NB4 (cell line): Measurements from ENCODE around the gene AMIGO2.

Experiments
- DNase-seq: peaks from one replicate; pipeline ENCODE4 v3.0.0; 2010; ENCODE audit warnings: low read depth
- H3K4me3 ChIP-seq: one replicate; pipeline ENCODE4 v1.5.1; 2011; ENCODE audit warnings: mild to moderate bottlenecking, low read depth, low read length, moderate library complexity
- MYC ChIP-seq: IDR thresholded peaks from 2 replicates; pipeline ENCODE4 v1.6.1; 2011; ENCODE audit warnings: low read depth, low read length
- POLR2A ChIP-seq: IDR thresholded peaks from 2 replicates; pipeline ENCODE4 v1.6.1; 2011; ENCODE audit warnings: mild to moderate bottlenecking; ENCODE audit not compliant: insufficient read length; ENCODE audit errors: extremely low read depth
- TF ChIP-seq, protein P1 (sequence below): IDR thresholded peaks from one replicate; pipeline ENCODE4 v1.5.1; 2012; ENCODE audit warnings: low read depth, low read length
- TF ChIP-seq, protein P2 (sequence below): IDR thresholded peaks from 2 replicates; pipeline ENCODE4 v1.6.1; 2011; ENCODE audit warnings: low read depth, low read length

The AMIGO2 gene

DNA sequence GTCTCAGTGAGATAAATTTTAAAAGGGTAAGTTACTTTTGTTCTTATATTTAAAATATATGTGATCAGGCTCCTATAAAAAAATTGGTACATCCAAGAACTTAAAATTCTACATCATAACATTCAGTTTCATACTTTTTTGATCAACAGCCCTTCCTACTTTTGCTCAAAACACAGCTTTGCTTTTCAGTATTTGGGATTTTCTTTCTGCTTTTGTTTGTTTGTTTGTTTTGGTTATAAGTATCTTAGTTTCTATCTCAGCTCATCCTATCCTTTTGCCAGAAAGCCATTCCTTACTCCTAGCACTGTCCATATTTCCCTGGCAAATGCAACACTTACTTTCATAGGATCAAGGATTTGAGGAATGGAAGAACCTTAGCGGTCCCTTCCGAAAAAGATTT, 5.0 kb downstream of the AMIGO2 start:
- no peak overlapping the region for H3K4me3 ChIP-seq
- TF ChIP-seq, protein P1, sequence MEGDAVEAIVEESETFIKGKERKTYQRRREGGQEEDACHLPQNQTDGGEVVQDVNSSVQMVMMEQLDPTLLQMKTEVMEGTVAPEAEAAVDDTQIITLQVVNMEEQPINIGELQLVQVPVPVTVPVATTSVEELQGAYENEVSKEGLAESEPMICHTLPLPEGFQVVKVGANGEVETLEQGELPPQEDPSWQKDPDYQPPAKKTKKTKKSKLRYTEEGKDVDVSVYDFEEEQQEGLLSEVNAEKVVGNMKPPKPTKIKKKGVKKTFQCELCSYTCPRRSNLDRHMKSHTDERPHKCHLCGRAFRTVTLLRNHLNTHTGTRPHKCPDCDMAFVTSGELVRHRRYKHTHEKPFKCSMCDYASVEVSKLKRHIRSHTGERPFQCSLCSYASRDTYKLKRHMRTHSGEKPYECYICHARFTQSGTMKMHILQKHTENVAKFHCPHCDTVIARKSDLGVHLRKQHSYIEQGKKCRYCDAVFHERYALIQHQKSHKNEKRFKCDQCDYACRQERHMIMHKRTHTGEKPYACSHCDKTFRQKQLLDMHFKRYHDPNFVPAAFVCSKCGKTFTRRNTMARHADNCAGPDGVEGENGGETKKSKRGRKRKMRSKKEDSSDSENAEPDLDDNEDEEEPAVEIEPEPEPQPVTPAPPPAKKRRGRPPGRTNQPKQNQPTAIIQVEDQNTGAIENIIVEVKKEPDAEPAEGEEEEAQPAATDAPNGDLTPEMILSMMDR, result no peak
- no peak for TF ChIP-seq POLR2A
- TF ChIP-seq, protein P2, sequence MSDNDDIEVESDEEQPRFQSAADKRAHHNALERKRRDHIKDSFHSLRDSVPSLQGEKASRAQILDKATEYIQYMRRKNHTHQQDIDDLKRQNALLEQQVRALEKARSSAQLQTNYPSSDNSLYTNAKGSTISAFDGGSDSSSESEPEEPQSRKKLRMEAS, result no peak
- no peak for DNase-seq

DNA sequence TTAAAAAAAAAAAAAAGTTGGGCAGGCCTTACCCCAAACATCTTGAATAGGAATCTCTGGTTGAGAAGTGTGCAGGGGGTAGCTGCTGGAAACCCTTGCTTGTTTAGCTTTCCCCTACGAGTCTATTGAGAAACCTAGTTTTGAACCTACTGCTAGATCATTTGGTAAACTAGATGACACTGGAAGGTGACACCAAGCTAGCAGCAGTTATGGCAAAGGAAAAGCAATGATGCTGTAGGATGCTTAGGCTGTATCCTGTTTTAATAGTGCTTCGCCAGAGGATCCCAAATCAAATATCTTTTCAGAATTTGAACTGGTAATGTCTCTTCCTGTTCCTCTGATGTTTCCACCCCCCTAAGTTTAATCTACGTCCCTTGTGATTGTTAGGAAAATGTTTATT, 5.8 kb downstream of the AMIGO2 start:
- no peak overlapping the region for H3K4me3 ChIP-seq
- DNase-seq, result no peak
- TF ChIP-seq POLR2A, result no peak
- TF ChIP-seq, protein P2, result no peak

DNA sequence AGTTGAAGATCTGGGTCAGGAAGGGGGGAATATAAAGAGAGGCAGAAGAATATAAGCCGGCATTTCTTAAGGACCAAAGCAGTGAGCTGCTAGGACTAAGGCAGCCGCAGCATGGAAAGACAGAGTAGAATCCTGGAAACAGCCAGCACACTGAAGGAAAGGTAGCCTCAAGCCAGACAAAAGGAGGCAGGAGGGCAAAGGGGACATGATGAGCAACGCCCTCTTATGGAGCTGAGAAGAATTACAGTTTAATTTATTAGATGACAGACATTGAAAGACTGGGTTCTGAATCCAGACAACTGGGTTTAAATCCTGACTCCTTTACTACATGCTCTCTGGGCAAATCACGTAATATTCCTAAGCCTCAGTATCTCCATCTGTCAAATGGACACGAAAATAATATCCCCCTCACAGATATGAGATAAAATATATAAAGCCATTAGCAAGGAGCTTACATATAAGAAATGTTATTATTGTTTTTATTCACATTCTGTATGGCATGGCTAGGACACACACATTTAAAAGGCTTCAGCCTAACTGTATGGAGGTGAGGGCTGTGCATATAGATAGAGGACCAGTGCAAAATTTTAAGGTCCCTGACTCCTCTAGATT, 8.4 kb downstream of the AMIGO2 start:
- no peak for TF ChIP-seq POLR2A
- TF ChIP-seq, protein P1, result peak; percentile 53
- TF ChIP-seq, protein P2, result no peak
- no peak for TF ChIP-seq MYC
- peak; percentile 36 for DNase-seq

DNA sequence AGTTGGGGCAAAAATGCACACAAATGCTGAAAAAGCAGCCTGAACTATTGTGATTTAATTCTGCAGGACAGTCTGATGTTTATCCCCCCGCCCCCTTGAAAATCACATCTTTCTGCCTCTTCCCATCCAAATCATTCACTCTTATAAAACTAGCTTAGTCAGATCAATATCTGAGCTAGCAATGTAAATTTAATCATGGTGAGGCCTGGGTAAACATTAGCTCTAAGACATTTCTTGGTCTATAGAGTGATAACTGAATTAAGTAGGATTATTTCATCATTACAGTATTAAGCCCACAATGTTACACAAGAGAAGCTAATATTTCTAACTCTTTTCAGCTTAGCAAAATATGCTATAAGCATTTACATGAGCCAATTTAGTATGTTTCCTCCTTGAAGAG, 9.4 kb downstream of the AMIGO2 start:
- no peak for TF ChIP-seq POLR2A
- TF ChIP-seq, protein P1, result no peak
- no peak for TF ChIP-seq MYC
- TF ChIP-seq, protein P2, result no peak
- no peak for DNase-seq
- no peak overlapping the region for H3K4me3 ChIP-seq

More for the DNA sequence above, 8.4 kb downstream of the AMIGO2 start:
- no peak overlapping the region for H3K4me3 ChIP-seq

DNA sequence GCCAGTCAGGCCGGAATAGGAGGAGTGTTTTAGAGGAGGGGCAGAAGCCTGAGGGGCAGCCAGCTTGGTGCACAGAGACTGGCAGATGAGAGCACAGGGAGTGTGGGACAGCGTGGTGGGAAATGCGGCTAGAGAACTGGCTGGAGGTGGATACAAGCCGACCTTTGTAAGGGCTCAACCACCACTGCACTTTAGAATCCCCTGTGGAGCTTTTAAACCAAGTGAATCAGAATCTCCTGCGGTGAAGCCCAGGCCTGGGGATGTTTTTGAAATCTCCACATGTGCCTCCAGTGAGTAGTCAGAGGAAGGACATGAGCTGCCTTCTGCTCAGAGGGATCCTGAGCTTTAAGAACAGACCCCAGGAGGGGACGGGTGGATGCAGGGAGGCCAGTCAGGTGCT, 11.2 kb downstream of the AMIGO2 start:
- H3K4me3 ChIP-seq, result no peak overlapping the region
- TF ChIP-seq, protein P1, result no peak
- TF ChIP-seq, protein P2, result peak; percentile 71
- peak; percentile 55; the same call in 1 of the 2 replicates for TF ChIP-seq MYC
- peak; percentile 70 for DNase-seq

DNA sequence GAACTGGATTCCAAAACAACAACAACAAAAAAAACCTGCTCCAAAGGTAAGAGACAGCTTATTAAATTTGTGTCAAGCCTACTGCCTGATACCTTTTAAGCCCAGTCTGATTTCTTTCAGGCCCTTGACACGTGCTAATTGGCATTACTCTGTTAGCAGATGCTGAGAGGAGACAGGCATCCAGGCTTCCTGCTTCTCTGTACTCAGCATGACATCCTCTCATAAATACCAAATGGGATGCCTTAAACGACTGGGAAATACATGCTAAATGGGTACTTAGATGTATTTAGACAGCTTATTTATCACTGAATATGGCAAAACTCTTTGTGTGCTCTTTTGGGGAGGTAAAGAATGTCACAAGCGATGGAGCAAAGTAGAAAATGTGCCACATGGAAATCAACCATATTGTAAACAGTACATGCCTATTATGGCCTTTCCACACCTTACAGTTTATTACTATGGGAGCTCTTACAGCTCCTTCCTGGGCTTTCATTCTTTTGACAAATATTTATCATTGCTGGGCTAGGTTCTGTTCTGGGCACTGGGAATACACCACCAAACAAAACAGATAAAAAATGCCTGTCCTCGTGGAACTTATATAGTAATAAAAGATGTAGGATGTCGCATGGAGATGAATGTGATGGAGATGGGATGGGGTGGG, 11.9 kb downstream of the AMIGO2 start:
- DNase-seq, result no peak
- TF ChIP-seq, protein P1, result no peak
- TF ChIP-seq POLR2A, result no peak
- TF ChIP-seq MYC, result no peak
- TF ChIP-seq, protein P2, result 0 out of 2 replicates have a peak, but pooled peaks have one; percentile 19
- H3K4me3 ChIP-seq, result no peak overlapping the region
